ENCODE data around the gene COL16A1.
A peak's percentile ranks its signal among the peaks of the same experiment; 100 is the strongest.

The COL16A1 gene

GRCh38 chr1:31701091-31701736 is 2.6 kb downstream of the COL16A1 start (continued):
- TF ChIP-seq ZNF792 (tag by site-specific recombination; IDR thresholded peaks at IDR 0.05) (no peak), ZNF830 (tag by site-specific recombination; IDR thresholded peaks at IDR 0.05; ENCODE audit: low read depth) (no peak), ZFP69B (tag by site-specific recombination; IDR thresholded peaks at IDR 0.05) (peak; percentile 79), ZNF600 (tag by site-specific recombination; IDR thresholded peaks at IDR 0.05) (0 out of 2 replicates have a peak, but pooled peaks have one; percentile 31), ZNF223 (tag by site-specific recombination; IDR thresholded peaks at IDR 0.05) (no peak), ZNF174 (tag by site-specific recombination; IDR thresholded peaks at IDR 0.05) (no peak), ZNF48 (tag by site-specific recombination; IDR thresholded peaks at IDR 0.05) (no peak), ZNF366 (tag by site-specific recombination; conservative IDR thresholded peaks at IDR 0.05) (peak; percentile 94), ZFHX2 (tag by site-specific recombination; conservative IDR thresholded peaks at IDR 0.05) (peak; percentile 55; the same call in 1 of the 2 replicates), ZSCAN18 (tag by site-specific recombination; IDR thresholded peaks at IDR 0.05) (peak; percentile 65; the same call in 1 of the 2 replicates), ZNF214 (tag by site-specific recombination; IDR thresholded peaks at IDR 0.05; ENCODE audit: borderline replicate concordance) (no peak), KLF10 (tag by site-specific recombination; IDR thresholded peaks at IDR 0.05) (0 out of 2 replicates have a peak, but pooled peaks have one; percentile 16), KLF7 (tag by site-specific recombination; IDR thresholded peaks at IDR 0.05; ENCODE audit: borderline replicate concordance) (no peak), PATZ1 (tag by site-specific recombination; IDR thresholded peaks at IDR 0.05) (peak; percentile 93), ZBTB17 (tag by site-specific recombination; IDR thresholded peaks at IDR 0.05) (peak; percentile 77; the same call in 1 of the 2 replicates), ZFP37 (tag by site-specific recombination; IDR thresholded peaks at IDR 0.05) (peak; percentile 66; the same call in 1 of the 2 replicates), INSM2 (tag by site-specific recombination; IDR thresholded peaks at IDR 0.05) (peak; percentile 40; the same call in 1 of the 2 replicates), ZBTB48 (tag by site-specific recombination; IDR thresholded peaks at IDR 0.05) (peak; percentile 81), ZNF335 (tag by site-specific recombination; conservative IDR thresholded peaks at IDR 0.05) (peak; percentile 73), ZNF501 (tag by site-specific recombination; IDR thresholded peaks at IDR 0.05) (0 out of 2 replicates have a peak, but pooled peaks have one; percentile 46), ZNF416 (tag by site-specific recombination; IDR thresholded peaks at IDR 0.05) (no peak), ZBTB20 (tag by site-specific recombination; IDR thresholded peaks at IDR 0.05) (peak; percentile 69), TCF7L2 (IDR thresholded peaks at IDR 0.05; ENCODE audit: borderline replicate concordance, low read depth, low read length) (no peak), BCL11B (tag by site-specific recombination; IDR thresholded peaks at IDR 0.05; ENCODE audit: low read depth) (peak; percentile 77; the same call in 1 of the 2 replicates), ZSCAN30 (tag by site-specific recombination; IDR thresholded peaks at IDR 0.05) (no peak), ZBTB21 (tag by site-specific recombination; IDR thresholded peaks at IDR 0.05) (peak; percentile 58), ZNF660 (tag by site-specific recombination; IDR thresholded peaks at IDR 0.05) (peak; percentile 80), SP7 (tag by site-specific recombination; IDR thresholded peaks at IDR 0.05) (peak; percentile 82), ZEB2 (tag by site-specific recombination; IDR thresholded peaks at IDR 0.05) (peak; percentile 92)
- TF ChIP-seq, protein P1, sequence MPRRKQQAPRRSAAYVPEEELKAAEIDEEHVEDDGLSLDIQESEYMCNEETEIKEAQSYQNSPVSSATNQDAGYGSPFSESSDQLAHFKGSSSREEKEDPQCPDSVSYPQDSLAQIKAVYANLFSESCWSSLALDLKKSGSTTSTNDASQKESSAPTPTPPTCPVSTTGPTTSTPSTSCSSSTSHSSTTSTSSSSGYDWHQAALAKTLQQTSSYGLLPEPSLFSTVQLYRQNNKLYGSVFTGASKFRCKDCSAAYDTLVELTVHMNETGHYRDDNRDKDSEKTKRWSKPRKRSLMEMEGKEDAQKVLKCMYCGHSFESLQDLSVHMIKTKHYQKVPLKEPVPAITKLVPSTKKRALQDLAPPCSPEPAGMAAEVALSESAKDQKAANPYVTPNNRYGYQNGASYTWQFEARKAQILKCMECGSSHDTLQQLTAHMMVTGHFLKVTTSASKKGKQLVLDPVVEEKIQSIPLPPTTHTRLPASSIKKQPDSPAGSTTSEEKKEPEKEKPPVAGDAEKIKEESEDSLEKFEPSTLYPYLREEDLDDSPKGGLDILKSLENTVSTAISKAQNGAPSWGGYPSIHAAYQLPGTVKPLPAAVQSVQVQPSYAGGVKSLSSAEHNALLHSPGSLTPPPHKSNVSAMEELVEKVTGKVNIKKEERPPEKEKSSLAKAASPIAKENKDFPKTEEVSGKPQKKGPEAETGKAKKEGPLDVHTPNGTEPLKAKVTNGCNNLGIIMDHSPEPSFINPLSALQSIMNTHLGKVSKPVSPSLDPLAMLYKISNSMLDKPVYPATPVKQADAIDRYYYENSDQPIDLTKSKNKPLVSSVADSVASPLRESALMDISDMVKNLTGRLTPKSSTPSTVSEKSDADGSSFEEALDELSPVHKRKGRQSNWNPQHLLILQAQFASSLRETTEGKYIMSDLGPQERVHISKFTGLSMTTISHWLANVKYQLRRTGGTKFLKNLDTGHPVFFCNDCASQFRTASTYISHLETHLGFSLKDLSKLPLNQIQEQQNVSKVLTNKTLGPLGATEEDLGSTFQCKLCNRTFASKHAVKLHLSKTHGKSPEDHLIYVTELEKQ (tag by site-specific recombination; IDR thresholded peaks at IDR 0.05; ENCODE audit: borderline replicate concordance) = peak; percentile 58; the same call in 1 of the 2 replicates
- TF ChIP-seq, protein P2, sequence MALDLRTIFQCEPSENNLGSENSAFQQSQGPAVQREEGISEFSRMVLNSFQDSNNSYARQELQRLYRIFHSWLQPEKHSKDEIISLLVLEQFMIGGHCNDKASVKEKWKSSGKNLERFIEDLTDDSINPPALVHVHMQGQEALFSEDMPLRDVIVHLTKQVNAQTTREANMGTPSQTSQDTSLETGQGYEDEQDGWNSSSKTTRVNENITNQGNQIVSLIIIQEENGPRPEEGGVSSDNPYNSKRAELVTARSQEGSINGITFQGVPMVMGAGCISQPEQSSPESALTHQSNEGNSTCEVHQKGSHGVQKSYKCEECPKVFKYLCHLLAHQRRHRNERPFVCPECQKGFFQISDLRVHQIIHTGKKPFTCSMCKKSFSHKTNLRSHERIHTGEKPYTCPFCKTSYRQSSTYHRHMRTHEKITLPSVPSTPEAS (tag by site-specific recombination; IDR thresholded peaks at IDR 0.05) = 0 out of 2 replicates have a peak, but pooled peaks have one; percentile 29
